Prostate gland (tissue), 2 donors: ENCODE results near the gene PARVG. TPM values are rescaled to one million over a fixed set of nuclear protein-coding genes. Genes with fewer than 3 reads are reported as not detected.

Source experiments
- DNase-seq: peaks from one replicate; pipeline ENCODE4 v3.0.0-alpha.2; 2019; ENCODE audit warnings: low spot score
- H3K27ac ChIP-seq, 2 donors: fragments of 200-600 bp; sonication (generic); 2 replicates each; pipeline ENCODE4 v1.5.1; 2017 to 2019
- H3K27me3 ChIP-seq: fragments of 200-600 bp; sonication (generic); replicated peaks from 2 replicates; pipeline ENCODE4 v1.5.1; 2019; ENCODE audit not compliant: insufficient read depth
- H3K36me3 ChIP-seq, 2 donors: fragments of 200-600 bp; sonication (generic); 1 replicate in 1 of 2; 2 replicates in 1 of 2; pipeline versions ENCODE4 v1.5.1 to v1.8.1; 2017 to 2019
- H3K4me1 ChIP-seq: fragments of 200-600 bp; sonication (generic); replicated peaks from 2 replicates; pipeline ENCODE4 v1.5.1; 2019
- H3K4me3 ChIP-seq, 2 donors: fragments of 200-600 bp; sonication (generic); 2 replicates each; pipeline ENCODE4 v1.5.1; 2017 to 2019
- H3K9me3 ChIP-seq: fragments of 200-600 bp; sonication (generic); 2 replicates; pipeline ENCODE4 v1.5.1; 2017
- CTCF ChIP-seq, 4 experiments: fragments of 200-600 bp in 2 of 4; fragments of 450-650 bp in 2 of 4; sonication (generic) in 2 of 4; IDR thresholded peaks; 1 replicate in 3 of 4; 2 replicates in 1 of 4; pipeline ENCODE4 v1.5.1; 2016 to 2019; ENCODE audit warnings: antibody characterized with exemption in 4 of 4, mild to moderate bottlenecking in 2 of 4, moderate library complexity in 2 of 4
- POLR2A ChIP-seq: fragments of 450-650 bp; IDR thresholded peaks from one replicate; pipeline ENCODE4 v1.6.1; 2016; ENCODE audit warnings: antibody characterized with exemption, mild to moderate bottlenecking
- POLR2AphosphoS5 ChIP-seq: sonication (generic); formaldehyde crosslinking; IDR thresholded peaks from one replicate; pipeline ENCODE4 v1.6.1; 2017; ENCODE audit warnings: antibody characterized with exemption
- WGBS: methylation state at CpG from one replicate; pipeline ENCODE4 v1.1.5; 2018; 5-methylcytosine and 5-hydroxymethylcytosine counted together
- intact Hi-C: fragments of 100-400 bp; cut with DNase I; formaldehyde crosslinking; loops from one replicate; pipeline ENCODE4 v1.14.2; 2022
- total RNA-seq, 2 donors: library from RNA; depleted of rRNA; stranded (reverse); fragments of >200 nt; gene quantifications; one replicate each; pipeline ENCODE4 v1.1.0, GENCODE V29; 2016

PARVG gene
- total RNA-seq, 2 donors from 2014 or later = 1.2 to 13.5 TPM

DNA sequence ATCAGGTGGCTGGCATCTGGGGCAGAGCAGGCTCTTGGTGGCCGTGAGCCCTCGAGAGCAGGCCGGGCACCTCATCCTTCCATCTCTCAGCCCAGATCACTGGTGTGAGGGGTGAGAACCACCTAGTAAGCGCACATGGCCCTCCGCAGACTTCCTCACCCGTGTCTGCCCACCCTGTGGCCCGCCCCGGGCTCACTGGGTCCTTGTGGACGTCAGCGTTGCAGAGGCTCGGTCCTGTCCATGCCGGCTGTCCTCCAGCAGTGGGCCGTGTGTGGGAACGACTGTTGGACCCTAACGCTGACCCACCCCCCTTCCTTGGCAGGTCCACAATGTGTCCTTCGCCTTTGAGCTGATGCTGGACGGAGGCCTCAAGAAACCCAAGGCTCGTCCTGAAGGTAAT is 17.2 kb upstream of the PARVG start:
- H3K36me3 ChIP-seq = no peaks in the 10 kb centered on the region
- DNase-seq = no peak
- intact Hi-C loops = no loop called here

GRCh38 chr22:44164031-44164430 is 16.7 kb upstream of the PARVG start:
- TF ChIP-seq CTCF (IDR thresholded peaks at IDR 0.05) (no peak), POLR2AphosphoS5 (no peak), POLR2A (no peak)
- DNase-seq = no peak
- Histone ChIP-seq H3K4me3 (no peak overlapping the region), H3K27me3 (no peaks in the 10 kb centered on the region), H3K9me3 (no peaks in the 10 kb centered on the region), H3K27ac (no peak overlapping the region), H3K36me3 (no peaks in the 10 kb centered on the region), H3K4me1 (no peaks in the 10 kb centered on the region)
- intact Hi-C loops = no loop called here
- WGBS = 41% methylated on average over 9 of the region's 11 CpGs

More for the DNA sequence above, 17.2 kb upstream of the PARVG start:
- 98% methylated on average over 17 of the region's 18 CpGs for WGBS
- Histone ChIP-seq H3K4me1 (no peaks in the 10 kb centered on the region), H3K27ac (no peak overlapping the region), H3K9me3 (no peaks in the 10 kb centered on the region), H3K27me3 (no peaks in the 10 kb centered on the region), H3K4me3 (no peak overlapping the region)
- no peak for TF ChIP-seq CTCF (IDR thresholded peaks at IDR 0.05)

DNA sequence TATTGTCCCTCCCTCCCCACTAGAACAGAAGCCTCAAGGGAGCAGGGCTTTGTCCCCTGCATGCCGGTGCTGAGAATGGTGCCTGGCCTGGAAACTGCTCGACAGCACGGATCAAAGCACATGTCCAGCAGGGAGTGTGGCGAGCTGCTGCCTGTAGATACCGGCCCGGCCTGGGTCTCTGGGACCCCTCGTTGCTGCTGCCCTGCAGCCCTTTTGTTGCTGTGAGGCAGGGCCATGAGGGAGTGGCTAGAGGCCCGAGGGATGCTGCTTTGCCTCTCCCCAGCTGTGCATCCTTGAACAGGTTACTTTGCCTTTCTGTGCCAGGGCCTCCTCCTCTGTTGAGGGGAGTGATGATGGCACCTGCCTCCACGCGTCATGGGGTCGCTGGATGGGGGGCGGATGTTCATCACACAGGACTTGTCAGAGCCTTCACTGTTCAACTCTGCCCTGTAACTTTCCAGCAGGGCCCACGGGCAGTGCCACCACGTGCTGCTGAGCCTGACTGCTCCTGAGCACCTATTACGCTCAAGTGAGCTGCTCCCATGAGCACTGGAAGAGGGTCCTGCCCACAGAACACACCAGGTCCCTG is 15.3 kb upstream of the PARVG start:
- DNase-seq = no peak
- TF ChIP-seq CTCF (IDR thresholded peaks at IDR 0.05) = no peak
- 92% methylated on average over 15 of the region's 15 CpGs for WGBS

DNA sequence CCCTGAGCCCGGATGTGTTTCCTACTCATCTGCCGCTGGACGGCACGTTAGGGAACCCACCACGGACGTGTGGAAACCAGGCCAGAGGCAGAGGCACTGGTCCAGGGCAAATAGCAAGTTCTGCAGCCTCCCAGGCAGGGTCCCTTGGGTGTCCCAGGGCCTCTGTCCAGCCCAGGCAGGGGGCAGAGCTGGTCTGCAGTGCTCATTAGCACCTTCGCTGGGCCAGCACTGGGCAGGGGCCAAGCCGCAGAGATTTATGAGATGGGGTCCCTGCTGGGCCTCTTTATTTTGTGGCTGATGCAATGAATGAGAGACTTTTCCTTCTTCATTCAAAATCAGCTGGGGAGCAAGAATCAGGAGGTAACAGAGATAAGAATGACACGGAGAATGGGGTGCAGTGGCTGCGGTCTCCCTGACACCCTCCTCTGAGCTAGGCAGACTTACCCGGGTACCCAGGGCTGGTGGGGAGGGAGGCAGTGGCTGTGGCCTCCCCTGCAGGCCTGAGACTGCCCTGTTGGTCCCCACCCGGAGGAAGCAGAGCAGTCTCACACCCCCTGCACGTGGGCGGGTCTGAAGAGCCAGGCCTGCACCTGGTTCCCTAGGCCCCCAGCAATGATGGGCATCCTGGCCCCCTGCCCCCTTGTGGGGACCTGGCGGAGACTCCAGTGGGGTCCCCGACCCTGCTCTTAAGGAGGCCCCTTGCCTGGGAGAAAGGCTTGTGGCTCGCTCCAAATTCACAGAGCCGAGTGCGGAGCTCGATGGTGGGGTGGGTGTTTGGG is 14.0 kb upstream of the PARVG start:
- whole genome bisulfite sequencing = 94% methylated on average over 20 of the region's 20 CpGs
- no peaks in the 10 kb centered on the region for H3K36me3 ChIP-seq

More for the DNA sequence above, 15.3 kb upstream of the PARVG start:
- Histone ChIP-seq H3K4me3 (no peak overlapping the region), H3K4me1 (no peaks in the 10 kb centered on the region), H3K27me3 (no peaks in the 10 kb centered on the region), H3K36me3 (no peaks in the 10 kb centered on the region), H3K27ac (no peak overlapping the region), H3K9me3 (no peaks in the 10 kb centered on the region)
- intact Hi-C loops = no loop called here

More for the DNA sequence above, 14.0 kb upstream of the PARVG start:
- Histone ChIP-seq H3K27me3 (no peaks in the 10 kb centered on the region), H3K4me3 (no peak overlapping the region), H3K9me3 (no peaks in the 10 kb centered on the region), H3K27ac (no peak overlapping the region), H3K4me1 (no peaks in the 10 kb centered on the region)
- intact Hi-C loops = no loop called here
- no peak for DNase-seq
- TF ChIP-seq POLR2A (no peak), POLR2AphosphoS5 (no peak), CTCF (IDR thresholded peaks at IDR 0.05) (no peak)
